Calu3 (cell line): ENCODE measurements around the gene SELENOK. TPM values are rescaled to one million over a fixed set of nuclear protein-coding genes. Genes with fewer than 3 reads are reported as not detected.

Experiments used
- Bru-seq: library from RNA; stranded (reverse); fragments of 400-500 nt; gene quantifications from one replicate; lab custom pipeline; 2021; lab: Mats Ljungman, UMichigan
- BruChase-seq, 2 experiments: library from RNA; stranded (reverse); fragments of 400-500 nt; gene quantifications; one replicate each; lab custom pipeline; 2021; lab: Mats Ljungman, UMichigan
- BruUV-seq: library from RNA; stranded (reverse); fragments of 400-500 nt; replicated peaks from 2 replicates; lab custom pipeline; 2021; lab: Mats Ljungman, UMichigan
- CTCF ChIA-PET: fragments of 300-600 bp; sonication (Branson Sonifier 250); formaldehyde crosslinking; loops from one replicate; lab custom pipeline; 2022; ENCODE audit warnings: antibody characterized with exemption; lab: Charles Lee
- DNase-seq: peaks from one replicate; pipeline ENCODE4 v3.0.0; 2022
- H3K27ac Mint-ChIP-seq: one replicate; pipeline ENCODE4 v1.8.0; 2022; ENCODE audit warnings: mixed read lengths; ENCODE audit not compliant: unreplicated experiment
- H3K27me3 Mint-ChIP-seq: one replicate; pipeline ENCODE4 v1.8.0; 2022; ENCODE audit warnings: mixed read lengths; ENCODE audit not compliant: unreplicated experiment
- H3K36me3 Mint-ChIP-seq: one replicate; pipeline ENCODE4 v1.8.0; 2022; ENCODE audit warnings: mild to moderate bottlenecking, moderate library complexity, mixed read lengths; ENCODE audit not compliant: insufficient read depth, unreplicated experiment
- H3K4me1 Mint-ChIP-seq: one replicate; pipeline ENCODE4 v1.8.0; 2022; ENCODE audit warnings: mild to moderate bottlenecking, low read depth, mixed read lengths; ENCODE audit not compliant: unreplicated experiment
- H3K4me3 Mint-ChIP-seq: one replicate; pipeline ENCODE4 v1.8.0; 2022; ENCODE audit warnings: mild to moderate bottlenecking, low read depth, moderate library complexity, mixed read lengths; ENCODE audit not compliant: unreplicated experiment
- H3K9me3 Mint-ChIP-seq: one replicate; pipeline ENCODE4 v1.8.0; 2022; ENCODE audit warnings: low read depth, mixed read lengths; ENCODE audit not compliant: unreplicated experiment
- intact Hi-C: fragments of 100-400 bp; cut with micrococcal nuclease; formaldehyde crosslinking; loops from one replicate; pipeline ENCODE4 v1.10.0; 2022; ENCODE audit not compliant: unreplicated experiment
- long read RNA-seq: library from polyadenylated mRNA; stranded (forward); transcript quantifications from one replicate; pipeline ENCODE4 v2.0.0, GENCODE V29; 2022
- total RNA-seq: library from RNA; stranded (reverse); gene quantifications from 2 replicates; pipeline ENCODE4 v1.2.3, GENCODE V29; 2022
- TF ChIP-seq, protein P1 (sequence below): fragments of 200-600 bp; IDR thresholded peaks from one replicate; pipeline ENCODE4 v1.8.0; 2022; ENCODE audit warnings: antibody characterized with exemption; ENCODE audit not compliant: unreplicated experiment

Gene SELENOK
- total RNA-seq = 47.4 and 52.0 TPM in 2 replicates
- percentile 83 among the genes with signal in this experiment for Bru-seq, nascent RNA
- BruChase-seq, experiment 1, labeled RNA remaining after a 6-hour chase = percentile 92 among the genes with signal in this experiment
- percentile 86 among the genes with signal in this experiment for BruChase-seq, experiment 2, labeled RNA remaining after a 2-hour chase
- long read RNA-seq, transcript SELENOK-204 (5 exons, 1,633 nt) = major isoform, 232 of 239 reads
- long read RNA-seq, partial matches to known transcripts = 1 of 239 reads
- long read RNA-seq, other reads (novel, unspliced or antisense) = 6 of 239 reads

DNA sequence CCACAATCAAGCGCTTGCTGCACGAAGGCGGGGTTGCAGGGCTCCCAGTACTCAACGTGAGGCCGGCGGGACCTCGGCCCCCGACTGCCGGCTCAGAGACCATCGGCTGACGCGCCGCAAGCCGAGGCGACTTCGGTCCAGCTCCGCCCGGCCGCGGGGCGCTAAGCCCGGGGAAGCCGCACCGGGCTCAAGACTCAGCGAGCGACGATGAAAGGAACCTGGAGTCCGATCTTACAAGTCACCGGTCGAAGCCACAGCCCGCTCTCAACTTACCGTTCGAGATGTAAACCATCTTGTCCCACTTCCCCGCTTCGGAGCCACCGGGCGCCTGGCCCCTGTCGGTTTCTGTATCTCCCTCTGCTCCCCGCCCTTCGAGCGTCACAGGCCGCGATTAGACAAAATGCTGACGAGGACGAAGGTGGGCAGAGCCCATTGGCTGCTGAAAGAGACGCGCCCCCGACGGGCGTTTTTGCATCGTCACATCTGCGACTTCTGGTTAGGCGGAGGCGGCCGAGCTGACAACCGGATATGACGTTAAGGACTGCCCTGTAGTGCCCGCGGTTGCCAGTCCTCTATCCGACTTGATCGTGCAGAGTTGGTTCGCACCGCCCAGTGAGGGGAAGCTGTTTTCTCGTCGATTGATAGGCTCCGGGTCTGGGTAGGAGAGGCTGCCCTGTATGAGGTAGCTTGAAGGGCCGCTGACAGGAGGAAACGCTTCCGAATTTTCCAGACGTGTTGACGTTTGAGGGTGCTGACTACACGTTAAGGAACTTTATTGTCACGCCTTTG is at the start of gene SELENOK:
SELENOK (minus strand) TSS at position 363 of the 789 bp plus-strand sequence.
- H3K27me3 Mint-ChIP-seq = peaks cover 13% of the 10 kb centered on the region
- H3K27ac Mint-ChIP-seq = peak within 1 kb of the TSS; percentile 99
- H3K4me3 Mint-ChIP-seq = peak within 1 kb of the TSS; percentile 91
- peaks cover 31% of the 10 kb centered on the region for H3K4me1 Mint-ChIP-seq
- no TSS peak for BruUV-seq
- TF ChIP-seq, protein P1, sequence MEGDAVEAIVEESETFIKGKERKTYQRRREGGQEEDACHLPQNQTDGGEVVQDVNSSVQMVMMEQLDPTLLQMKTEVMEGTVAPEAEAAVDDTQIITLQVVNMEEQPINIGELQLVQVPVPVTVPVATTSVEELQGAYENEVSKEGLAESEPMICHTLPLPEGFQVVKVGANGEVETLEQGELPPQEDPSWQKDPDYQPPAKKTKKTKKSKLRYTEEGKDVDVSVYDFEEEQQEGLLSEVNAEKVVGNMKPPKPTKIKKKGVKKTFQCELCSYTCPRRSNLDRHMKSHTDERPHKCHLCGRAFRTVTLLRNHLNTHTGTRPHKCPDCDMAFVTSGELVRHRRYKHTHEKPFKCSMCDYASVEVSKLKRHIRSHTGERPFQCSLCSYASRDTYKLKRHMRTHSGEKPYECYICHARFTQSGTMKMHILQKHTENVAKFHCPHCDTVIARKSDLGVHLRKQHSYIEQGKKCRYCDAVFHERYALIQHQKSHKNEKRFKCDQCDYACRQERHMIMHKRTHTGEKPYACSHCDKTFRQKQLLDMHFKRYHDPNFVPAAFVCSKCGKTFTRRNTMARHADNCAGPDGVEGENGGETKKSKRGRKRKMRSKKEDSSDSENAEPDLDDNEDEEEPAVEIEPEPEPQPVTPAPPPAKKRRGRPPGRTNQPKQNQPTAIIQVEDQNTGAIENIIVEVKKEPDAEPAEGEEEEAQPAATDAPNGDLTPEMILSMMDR = no peak
- peak; percentile 96 for DNase-seq
- intact Hi-C loops = no loop called here
- no peaks in the 10 kb centered on the region for H3K9me3 Mint-ChIP-seq
- H3K36me3 Mint-ChIP-seq = peaks cover 45% of the 10 kb centered on the region
- CTCF ChIA-PET = interaction anchor here (0.6 to 1.8 kb wide), 2 partner anchors 46 to 591 kb away, joined by 3 to 5 read pairs; no protein-coding TSS in a partner anchor

DNA sequence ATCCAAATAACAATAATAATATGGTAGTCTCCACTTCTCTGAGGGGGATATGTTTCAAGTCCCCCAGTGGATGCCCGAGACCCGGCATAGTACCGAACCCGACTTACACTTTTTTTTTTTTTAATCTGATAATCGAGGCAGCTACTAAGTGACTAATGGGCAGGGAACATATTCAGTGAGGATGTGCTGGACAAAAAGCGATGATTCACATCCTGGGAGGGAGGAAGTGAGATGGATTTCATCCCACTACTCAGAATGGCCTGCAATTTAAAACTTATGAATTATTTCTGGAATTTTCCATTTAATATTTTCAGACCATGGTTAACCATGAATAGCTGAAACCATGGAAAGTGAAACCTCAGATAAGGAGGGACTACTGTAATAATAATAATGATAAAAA is 49.5 kb upstream of the SELENOK start:
- no peak overlapping the region for H3K4me3 Mint-ChIP-seq
- TF ChIP-seq, protein P1 = no peak
- DNase-seq = no peak
- H3K4me1 Mint-ChIP-seq = no peaks in the 10 kb centered on the region
- H3K27ac Mint-ChIP-seq = no peak overlapping the region
- H3K27me3 Mint-ChIP-seq = peaks cover 67% of the 10 kb centered on the region
- no TSS peak for BruUV-seq
- H3K9me3 Mint-ChIP-seq = peaks cover 3% of the 10 kb centered on the region
- intact Hi-C loops = no loop called here
- CTCF ChIA-PET = no interaction called here
- no peaks in the 10 kb centered on the region for H3K36me3 Mint-ChIP-seq

DNA sequence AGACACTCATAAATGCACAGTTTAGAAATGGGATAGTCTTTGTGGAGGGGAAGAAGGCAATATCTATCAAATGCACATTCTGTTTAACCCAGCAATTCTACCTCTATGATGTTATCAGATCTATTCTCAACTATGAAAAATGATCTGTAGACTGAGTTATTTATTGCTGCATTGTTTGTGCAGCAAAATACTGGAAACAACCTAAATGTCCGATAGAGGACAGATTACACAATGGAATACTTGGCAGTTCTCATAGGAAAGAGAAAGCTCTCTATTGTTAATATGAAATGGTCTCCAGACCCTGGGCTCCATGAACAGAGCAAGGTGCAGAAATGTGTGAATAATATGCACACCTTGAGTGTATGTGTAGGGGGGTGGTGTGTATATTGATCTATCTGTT is 49.0 kb upstream of the SELENOK start:
- Mint-ChIP-seq H3K27me3 (peaks cover 72% of the 10 kb centered on the region), H3K9me3 (no peaks in the 10 kb centered on the region), H3K4me3 (no peak overlapping the region), H3K36me3 (no peaks in the 10 kb centered on the region), H3K4me1 (no peaks in the 10 kb centered on the region), H3K27ac (no peak overlapping the region)
- CTCF ChIA-PET = no interaction called here
- no TSS peak for BruUV-seq
- DNase-seq = no peak
- intact Hi-C loops = no loop called here
- TF ChIP-seq, protein P1 = no peak

DNA sequence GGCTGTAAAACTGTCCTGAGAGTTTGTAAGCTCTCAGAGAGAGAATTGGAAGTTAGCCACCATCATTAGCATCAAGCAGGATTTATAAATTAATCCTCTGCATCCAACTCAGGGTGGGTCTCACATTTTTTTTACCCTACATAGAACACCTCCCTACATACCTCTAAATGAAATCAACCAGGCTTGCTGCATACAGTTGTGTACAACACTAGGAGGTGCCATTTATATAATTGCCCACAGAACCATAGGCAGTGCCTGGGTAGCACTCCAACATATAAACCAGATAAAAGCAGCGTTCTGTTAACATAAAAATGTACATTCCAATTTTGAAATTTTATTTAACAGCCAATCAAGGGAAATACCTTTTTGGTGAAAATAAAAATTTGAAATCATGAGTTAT is 48.2 kb upstream of the SELENOK start:
- Mint-ChIP-seq H3K27me3 (peaks cover 79% of the 10 kb centered on the region), H3K36me3 (no peaks in the 10 kb centered on the region), H3K27ac (no peak overlapping the region), H3K4me3 (no peak overlapping the region), H3K4me1 (no peaks in the 10 kb centered on the region), H3K9me3 (no peaks in the 10 kb centered on the region)
- CTCF ChIA-PET = no interaction called here
- BruUV-seq = no TSS peak
- intact Hi-C loops = loop anchor here (5.0 kb wide), 3 partner anchors 187 to 1242 kb away; no protein-coding TSS in a partner anchor
- TF ChIP-seq, protein P1 = no peak
- no peak for DNase-seq
